ENCODE measurements around the gene PGM2L1.
"Not testable (repeated sequence)": the region's sequence is repeated elsewhere in the genome, so short reads cannot be mapped to it uniquely, and the experiment has no call there.

PGM2L1 gene

GRCh38 chr11:74332291-74332690, 65.9 kb downstream of the PGM2L1 start:
- DNase-seq, result no peak

GRCh38 chr11:74331000-74331399, 67.2 kb downstream of the PGM2L1 start:
- DNase-seq, result not testable (repeated sequence)

- no peak for DNase-seq
Measured at GRCh38 chr11:74330075-74330858, 68.0 kb downstream of the PGM2L1 start.

GRCh38 chr11:74327076-74327475, 71.2 kb downstream of the PGM2L1 start:
- DNase-seq, result no peak

GRCh38 chr11:74326665-74327064, 71.6 kb downstream of the PGM2L1 start:
- DNase-seq, result no peak

- DNase-seq, result no peak
Measured at GRCh38 chr11:74325649-74326645, 72.3 kb downstream of the PGM2L1 start.

GRCh38 chr11:74322667-74323066, 75.6 kb downstream of the PGM2L1 start:
- no peak for DNase-seq

GRCh38 chr11:74321487-74322188, 76.6 kb downstream of the PGM2L1 start:
- DNase-seq, result peak; percentile 18 to 33

- no peak for DNase-seq
Measured at GRCh38 chr11:74320538-74320937, 77.7 kb downstream of the PGM2L1 start.

- no peak for DNase-seq
Measured at GRCh38 chr11:74319139-74319816, 79.0 kb downstream of the PGM2L1 start.

GRCh38 chr11:74318241-74318932, 79.8 kb downstream of the PGM2L1 start:
- no peak for DNase-seq

GRCh38 chr11:74316772-74317505, 81.3 kb downstream of the PGM2L1 start:
- no peak for DNase-seq

GRCh38 chr11:74312326-74312725, 85.9 kb downstream of the PGM2L1 start:
- DNase-seq, result no peak

- peak; percentile 59 to 60 for DNase-seq
Measured at GRCh38 chr11:74311352-74311926, 86.8 kb downstream of the PGM2L1 start, which contains the start of gene P4HA3. P4HA3 (minus strand) TSS chr11:74311640; CDS start chr11:74311611, 29 bp downstream.

- no peak for DNase-seq
Measured at GRCh38 chr11:74310857-74311256, 87.4 kb downstream of the PGM2L1 start.

GRCh38 chr11:74307434-74307833, 90.8 kb downstream of the PGM2L1 start:
- DNase-seq, result no peak

- DNase-seq, result no peak
Measured at GRCh38 chr11:74306435-74307175, 91.6 kb downstream of the PGM2L1 start.

GRCh38 chr11:74299015-74299414, 99.2 kb downstream of the PGM2L1 start:
- DNase-seq, result no peak

- no peak for DNase-seq
Measured at GRCh38 chr11:74297484-74297883, 100.7 kb downstream of the PGM2L1 start.

- DNase-seq, result no peak
Measured at GRCh38 chr11:74288911-74289310, 109.3 kb downstream of the PGM2L1 start.

Data from stimulated activated CD4-positive, alpha-beta T cell treated with anti-CD3 and anti-CD28 coated beads, Interleukin-2, amount 100 ng/mL, for 48 hours (primary cell).